Mucosa of descending colon (tissue), 3 donors: ENCODE results near the gene DIDO1. TPM values are rescaled to one million over a fixed set of nuclear protein-coding genes. Genes with fewer than 3 reads are reported as not detected.
"Not testable (repeated sequence)": the region's sequence is repeated elsewhere in the genome, so short reads cannot be mapped to it uniquely, and the experiment has no call there.

Experiments used
- ATAC-seq: fragments of 200-7000 bp; cut with Tn5 transposase; one replicate; pipeline ENCODE4 v1.9.1; 2020; ENCODE audit warnings: mild to moderate bottlenecking, moderate library complexity
- DNase-seq, 3 donors: peaks; one replicate each; pipeline ENCODE4 v3.0.0-alpha.2; 2020
- H3K36me3 ChIP-seq: fragments of 200-600 bp; one replicate; pipeline ENCODE4 v1.8.0; 2021; ENCODE audit warnings: low read depth, mild to moderate bottlenecking
- H3K4me1 ChIP-seq: fragments of 200-600 bp; one replicate; pipeline ENCODE4 v1.8.0; 2021; ENCODE audit warnings: low read depth, mild to moderate bottlenecking
- H3K4me3 ChIP-seq: fragments of 200-600 bp; one replicate; pipeline ENCODE4 v1.8.0; 2021; ENCODE audit warnings: mild to moderate bottlenecking
- H3K9me3 ChIP-seq: fragments of 200-600 bp; one replicate; pipeline ENCODE4 v1.8.0; 2021; ENCODE audit warnings: mild to moderate bottlenecking
- intact Hi-C, 2 donors: fragments of 100-400 bp; cut with DNase I in 1 of 2; cut with micrococcal nuclease in 1 of 2; formaldehyde crosslinking; loops; one replicate each; pipeline versions ENCODE4 v1.11.0 to v1.11.1; 2022; cut with DNase I, micrococcal nuclease
- total RNA-seq, 3 donors: library from RNA; stranded (reverse); fragmentation: NEBNext Ultra II Directional in 2 of 3; extraction: Animal tissue kit (Norgen Biotek cat#: 25700) in 2 of 3; gene quantifications; one replicate each; pipeline versions ENCODE4 v1.2.1 to v1.2.4, GENCODE V29; 2021 to 2023
- TF ChIP-seq, protein P1 (sequence below): fragments of 200-600 bp; IDR thresholded peaks from one replicate; pipeline ENCODE4 v1.8.0; 2022; ENCODE audit warnings: antibody characterized with exemption, mild to moderate bottlenecking
- donor health status: DM: no; HTN: no; CAD: no; lungs with moderate emphysema.
- donor health status: DM: no; HTN: no; CAD: no.
- donor health status: DM: no; HTN: yes; CAD: no.

The DIDO1 gene
- total RNA-seq, 3 donors from 2014 or later = 53.4 to 72.5 (median 67.4) TPM

DNA sequence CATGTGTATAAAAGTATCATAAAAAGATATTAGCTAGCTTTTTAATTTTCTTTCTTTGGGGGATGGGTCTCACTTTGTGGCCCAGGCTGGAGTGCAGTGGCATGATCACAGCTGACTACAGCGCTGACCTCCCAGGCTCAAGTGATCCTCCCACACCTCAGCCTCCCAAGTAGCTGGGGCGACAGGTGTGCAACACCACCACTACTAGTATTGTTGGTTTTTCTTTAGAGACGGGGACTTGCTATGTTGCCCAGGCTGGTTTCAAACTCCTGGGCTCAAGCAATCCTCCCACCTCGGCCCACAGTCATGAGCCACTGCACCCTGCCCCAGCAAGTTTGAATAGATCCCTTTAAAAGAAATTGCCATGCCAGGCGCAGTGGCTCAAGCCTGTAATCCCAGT is 71.2 kb downstream of the DIDO1 start:
- Histone ChIP-seq H3K9me3 (no peaks in the 10 kb centered on the region), H3K36me3 (no peaks in the 10 kb centered on the region), H3K4me1 (peaks cover under 1% of the 10 kb centered on the region), H3K4me3 (no peak overlapping the region)
- TF ChIP-seq, protein P1, sequence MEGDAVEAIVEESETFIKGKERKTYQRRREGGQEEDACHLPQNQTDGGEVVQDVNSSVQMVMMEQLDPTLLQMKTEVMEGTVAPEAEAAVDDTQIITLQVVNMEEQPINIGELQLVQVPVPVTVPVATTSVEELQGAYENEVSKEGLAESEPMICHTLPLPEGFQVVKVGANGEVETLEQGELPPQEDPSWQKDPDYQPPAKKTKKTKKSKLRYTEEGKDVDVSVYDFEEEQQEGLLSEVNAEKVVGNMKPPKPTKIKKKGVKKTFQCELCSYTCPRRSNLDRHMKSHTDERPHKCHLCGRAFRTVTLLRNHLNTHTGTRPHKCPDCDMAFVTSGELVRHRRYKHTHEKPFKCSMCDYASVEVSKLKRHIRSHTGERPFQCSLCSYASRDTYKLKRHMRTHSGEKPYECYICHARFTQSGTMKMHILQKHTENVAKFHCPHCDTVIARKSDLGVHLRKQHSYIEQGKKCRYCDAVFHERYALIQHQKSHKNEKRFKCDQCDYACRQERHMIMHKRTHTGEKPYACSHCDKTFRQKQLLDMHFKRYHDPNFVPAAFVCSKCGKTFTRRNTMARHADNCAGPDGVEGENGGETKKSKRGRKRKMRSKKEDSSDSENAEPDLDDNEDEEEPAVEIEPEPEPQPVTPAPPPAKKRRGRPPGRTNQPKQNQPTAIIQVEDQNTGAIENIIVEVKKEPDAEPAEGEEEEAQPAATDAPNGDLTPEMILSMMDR = no peak
- no peak for ATAC-seq
- no peak for DNase-seq
- intact Hi-C loops = no loop called here

DNA sequence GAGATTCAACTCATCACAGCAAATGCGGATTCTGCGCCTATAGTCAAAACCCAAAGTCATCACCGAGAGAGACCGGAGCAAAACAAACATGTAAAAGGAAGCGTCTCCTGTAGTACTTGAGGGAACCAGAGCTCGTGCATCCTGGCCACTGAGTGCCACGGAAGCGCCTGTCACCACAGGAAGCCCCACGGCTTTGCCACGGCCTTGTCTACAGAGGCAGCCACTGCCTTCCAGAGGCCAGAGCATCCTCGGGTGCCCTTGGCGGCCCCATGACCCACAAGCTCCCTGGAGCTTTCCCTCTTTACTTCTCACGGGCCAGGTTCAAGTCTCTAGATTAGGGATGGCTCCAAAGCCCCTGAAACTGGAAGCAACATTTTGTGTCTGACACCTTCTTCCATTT is 72.2 kb downstream of the DIDO1 start:
- Histone ChIP-seq H3K36me3 (no peaks in the 10 kb centered on the region), H3K4me1 (no peaks in the 10 kb centered on the region), H3K4me3 (no peak overlapping the region), H3K9me3 (no peaks in the 10 kb centered on the region)
- no peak for ATAC-seq
- intact Hi-C loops = no loop called here
- TF ChIP-seq, protein P1 = no peak
- no peak for DNase-seq

DNA sequence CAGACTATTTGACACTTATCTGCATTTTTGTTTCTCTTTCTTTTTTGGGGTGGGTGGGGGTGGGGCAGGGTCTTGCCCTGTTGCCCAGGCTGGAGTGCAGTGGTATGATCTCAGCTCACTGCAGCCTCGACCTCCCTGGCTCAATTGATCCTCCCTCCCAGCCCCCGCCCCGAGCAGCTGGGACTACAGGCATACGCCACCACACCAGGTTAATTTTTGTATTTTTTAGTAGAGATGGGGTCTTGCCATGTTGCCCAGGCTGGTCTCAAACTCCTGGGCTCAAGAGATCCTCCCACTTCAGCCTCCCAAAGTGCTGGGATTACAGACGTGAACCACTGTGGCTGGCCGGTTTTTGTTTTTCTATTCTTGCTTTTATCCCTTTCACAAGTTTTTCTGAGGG is 73.0 kb downstream of the DIDO1 start:
- intact Hi-C loops, H3K4me1 ChIP-seq, DNase-seq, H3K36me3 ChIP-seq, H3K9me3 ChIP-seq, ATAC-seq, H3K4me3 ChIP-seq: not testable (repeated sequence)

DNA sequence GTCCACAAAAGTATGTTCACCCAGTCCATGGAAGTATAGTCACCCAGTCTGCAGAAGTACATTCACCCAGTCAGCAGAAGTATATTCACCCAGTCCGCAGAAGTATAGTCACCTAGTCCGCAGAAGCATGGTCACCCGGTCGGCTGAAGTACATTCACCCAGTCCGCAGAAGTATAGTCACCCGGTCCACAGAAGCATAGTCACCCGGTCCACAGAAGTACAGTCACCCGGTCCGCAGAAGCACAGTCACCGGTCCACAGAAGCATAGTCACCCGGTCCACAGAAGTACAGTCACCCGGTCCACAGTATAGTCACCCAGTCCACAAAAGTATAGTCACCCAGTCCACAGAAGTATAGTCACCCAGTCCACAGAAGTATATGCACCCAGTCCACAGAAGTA is 73.5 kb downstream of the DIDO1 start:
- TF ChIP-seq, protein P1 = no peak
- intact Hi-C loops = no loop called here
- no peaks in the 10 kb centered on the region for H3K4me1 ChIP-seq
- ATAC-seq = no peak
- no peaks in the 10 kb centered on the region for H3K9me3 ChIP-seq
- H3K36me3 ChIP-seq = no peaks in the 10 kb centered on the region
- no peak for DNase-seq
- H3K4me3 ChIP-seq = no peak overlapping the region

DNA sequence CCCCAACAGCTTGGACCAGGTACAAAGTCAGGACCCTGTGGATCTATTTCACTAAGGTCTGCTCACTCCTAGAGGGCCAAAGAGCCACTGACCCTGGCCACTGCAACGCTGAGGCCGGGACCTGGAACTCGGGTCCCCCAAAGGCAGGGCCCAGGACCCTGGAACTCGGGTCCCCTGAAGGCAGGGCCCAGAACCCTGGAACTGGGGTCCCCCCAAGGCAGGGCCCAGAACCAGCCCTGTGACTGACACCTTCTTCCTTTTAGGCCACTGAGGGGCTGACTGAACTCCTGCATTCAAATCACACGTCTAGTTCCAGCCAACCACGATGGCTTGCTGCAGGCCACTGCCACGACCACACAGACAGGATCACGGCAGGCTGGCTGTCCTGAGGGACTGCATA is 74.1 kb downstream of the DIDO1 start:
- ATAC-seq (no peak), DNase-seq (no peak)
- H3K9me3 ChIP-seq = no peaks in the 10 kb centered on the region
- intact Hi-C loops = no loop called here
- H3K4me1 ChIP-seq = no peaks in the 10 kb centered on the region
- TF ChIP-seq, protein P1 = no peak
- H3K4me3 ChIP-seq = no peak overlapping the region
- no peaks in the 10 kb centered on the region for H3K36me3 ChIP-seq

DNA sequence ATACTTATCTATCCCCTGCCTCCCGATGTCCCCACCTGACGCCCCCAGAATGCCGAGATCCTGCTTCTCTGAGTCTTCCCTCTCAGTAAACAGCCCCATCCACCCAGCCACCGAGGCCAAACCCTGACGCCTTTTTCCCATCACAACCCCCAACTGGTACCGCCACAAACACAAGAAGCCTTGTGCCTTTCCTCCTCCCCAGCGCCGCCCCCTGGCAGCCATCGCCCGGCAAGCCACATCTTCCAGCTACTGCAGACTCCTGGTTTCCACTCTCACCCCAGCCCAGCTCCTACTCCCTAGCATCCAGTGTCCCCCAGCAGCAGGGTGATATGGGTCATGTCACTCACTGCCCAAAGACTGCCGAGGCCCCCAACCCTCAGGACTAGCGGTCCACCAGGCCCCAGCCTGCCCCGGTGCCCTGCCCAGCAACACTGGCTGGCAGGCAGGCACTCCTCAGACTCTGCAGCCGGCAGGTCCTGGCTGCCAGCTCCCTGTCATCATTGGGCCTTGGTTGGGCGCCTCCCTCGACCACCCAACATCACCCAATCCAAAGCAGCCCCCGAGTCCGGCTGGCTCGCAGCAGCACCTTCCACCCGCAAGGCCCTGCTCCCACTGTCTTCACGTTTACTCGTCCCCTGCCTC is 75.9 kb downstream of the DIDO1 start:
- no peak for DNase-seq
- no peak for ATAC-seq
- Histone ChIP-seq H3K4me3 (no peak overlapping the region), H3K9me3 (no peaks in the 10 kb centered on the region), H3K4me1 (no peaks in the 10 kb centered on the region), H3K36me3 (no peaks in the 10 kb centered on the region)
- intact Hi-C loops = no loop called here
- TF ChIP-seq, protein P1 = no peak
